Upper lobe of left lung (tissue), 6 donors: ENCODE data around the gene KIR3DL3. TPM values are rescaled to one million over a fixed set of nuclear protein-coding genes. Genes with fewer than 3 reads are reported as not detected.
"Not testable (repeated sequence)": the region's sequence is repeated elsewhere in the genome, so short reads cannot be mapped to it uniquely, and the experiment has no call there.

Source experiments
- ATAC-seq, 2 donors: fragments of 200-7000 bp; cut with Tn5 transposase; one replicate each; pipeline ENCODE4 v1.9.1; 2022; ENCODE audit warnings: mild to moderate bottlenecking in 2 of 2, moderate library complexity in 2 of 2; ENCODE audit not compliant: low FRiP score in 2 of 2
- DNase-seq, 2 donors: peaks; one replicate each; pipeline ENCODE4 v3.0.0-alpha.2; 2019 to 2020
- H3K27ac ChIP-seq, 4 donors: fragments of 200-600 bp; sonication (generic); one replicate each; pipeline ENCODE4 v1.5.1; 2016 to 2019
- H3K27me3 ChIP-seq, 4 donors: fragments of 200-600 bp; sonication (generic); one replicate each; pipeline ENCODE4 v1.5.1; 2017 to 2019
- H3K36me3 ChIP-seq, 4 donors: fragments of 200-600 bp; sonication (generic); one replicate each; pipeline ENCODE4 v1.5.1; 2016 to 2019
- H3K4me1 ChIP-seq, 4 donors: fragments of 200-600 bp; sonication (generic); one replicate each; pipeline ENCODE4 v1.5.1; 2018 to 2019
- H3K4me3 ChIP-seq, 4 donors: fragments of 200-600 bp; sonication (generic); one replicate each; pipeline ENCODE4 v1.5.1; 2017 to 2019; ENCODE audit warnings: mild to moderate bottlenecking in 2 of 4, moderate library complexity in 1 of 4
- H3K9me3 ChIP-seq, 4 donors: fragments of 200-600 bp; sonication (generic); one replicate each; pipeline ENCODE4 v1.5.1; 2018 to 2019
- CTCF ChIP-seq, 6 experiments: fragments of 450-650 bp in 4 of 6; fragments of 200-600 bp in 2 of 6; sonication (generic) in 2 of 6; IDR thresholded peaks; one replicate each; pipeline ENCODE4 v1.5.1; 2016 to 2019; ENCODE audit warnings: antibody characterized with exemption in 6 of 6
- EP300 ChIP-seq, 4 donors: sonication (generic); formaldehyde crosslinking; IDR thresholded peaks; one replicate each; pipeline ENCODE4 v1.5.1; 2017; ENCODE audit warnings: antibody characterized with exemption in 4 of 4, control low read depth in 2 of 4
- POLR2A ChIP-seq, 4 donors: fragments of 450-650 bp; IDR thresholded peaks; one replicate each; pipeline ENCODE4 v1.5.1; 2016 to 2017; ENCODE audit warnings: antibody characterized with exemption in 4 of 4, mild to moderate bottlenecking in 2 of 4
- POLR2AphosphoS5 ChIP-seq, 2 donors: sonication (generic); formaldehyde crosslinking; IDR thresholded peaks; one replicate each; pipeline ENCODE4 v1.5.1; 2017; ENCODE audit warnings: antibody characterized with exemption in 2 of 2
- WGBS, 2 donors: methylation state at CpG; one replicate each; pipeline ENCODE4 v1.1.5; 2017 to 2018; 5-methylcytosine and 5-hydroxymethylcytosine counted together
- total RNA-seq, 6 donors: library from RNA; depleted of rRNA in 4 of 6; stranded (reverse); fragments of >200 nt in 4 of 6; gene quantifications; one replicate each; pipeline versions ENCODE4 v1.1.0 to v1.2.1, GENCODE V29; 2016 to 2021
- donor health status: DM: no; HTN: no; CAD: no; lungs with moderate emphysema.
- donor health status: DM: no; HTN: yes; CAD: no; lungs with severe emphysema.

KIR3DL3 gene
- not detected for total RNA-seq

GRCh38 chr19:54724142-54724541 is at the start of gene KIR3DL3:
TSS of gene KIR3DL3 (plus strand) at chr19:54724442. CDS start at chr19:54724497, 55 bp downstream.
- TF ChIP-seq CTCF (IDR thresholded peaks at IDR 0.05) = no peak
- TF ChIP-seq POLR2AphosphoS5 (IDR thresholded peaks at IDR 0.05) = no peak
- TF ChIP-seq POLR2A (IDR thresholded peaks at IDR 0.05) = no peak
- no peak for TF ChIP-seq EP300 (IDR thresholded peaks at IDR 0.05)
- 84 to 93% methylated on average over 9 of the region's 9 CpGs for WGBS, 2 donors
- ATAC-seq (no peak), DNase-seq (peak in 1 of 2 donors; percentile 29)
- Histone ChIP-seq H3K4me1 (no peaks in the 10 kb centered on the region), H3K27ac (no peak within 1 kb of the TSS), H3K27me3 (no peaks in the 10 kb centered on the region), H3K9me3 (peaks cover 0 to 17% (median 8%) of the 10 kb centered on the region in 4 donors), H3K36me3 (no peaks in the 10 kb centered on the region), H3K4me3 (no peak within 1 kb of the TSS)

- not testable (repeated sequence) for DNase-seq, H3K27ac ChIP-seq, H3K27me3 ChIP-seq, H3K36me3 ChIP-seq, H3K4me1 ChIP-seq, H3K9me3 ChIP-seq, H3K4me3 ChIP-seq
- TF ChIP-seq CTCF (IDR thresholded peaks at IDR 0.05) = peak; percentile 53 to 92 (median 69)
- ATAC-seq = peak in 1 of 2 donors; percentile 49
- 26 to 28% methylated on average over 10 of the region's 10 CpGs for WGBS, 2 donors
Measured at GRCh38 chr19:54676210-54676834, 47.9 kb upstream of the KIR3DL3 start.

GRCh38 chr19:54677217-54677616 is 47.0 kb upstream of the KIR3DL3 start:
- Histone ChIP-seq H3K9me3 (no peaks in the 10 kb centered on the region), H3K4me3 (no peak overlapping the region), H3K27ac (no peak overlapping the region), H3K36me3 (no peaks in the 10 kb centered on the region), H3K4me1 (no peaks in the 10 kb centered on the region), H3K27me3 (no peaks in the 10 kb centered on the region)
- no peak for TF ChIP-seq CTCF (IDR thresholded peaks at IDR 0.05)
- no peak for TF ChIP-seq EP300 (IDR thresholded peaks at IDR 0.05)
- TF ChIP-seq POLR2AphosphoS5 (IDR thresholded peaks at IDR 0.05) = no peak
- TF ChIP-seq POLR2A (IDR thresholded peaks at IDR 0.05) = no peak
- ATAC-seq = no peak
- WGBS, 2 donors = 48 to 61% methylated on average over 4 of the region's 4 CpGs
- no peak for DNase-seq

GRCh38 chr19:54681596-54681995 is 42.6 kb upstream of the KIR3DL3 start:
- H3K9me3 ChIP-seq, H3K27me3 ChIP-seq, DNase-seq, H3K27ac ChIP-seq, ATAC-seq, H3K4me3 ChIP-seq, H3K36me3 ChIP-seq, H3K4me1 ChIP-seq: not testable (repeated sequence)
- WGBS, 2 donors = 83 to 84% methylated on average over 12 of the region's 12 CpGs

GRCh38 chr19:54682306-54682856 is 41.9 kb upstream of the KIR3DL3 start:
- Histone ChIP-seq H3K27me3 (no peaks in the 10 kb centered on the region), H3K36me3 (no peaks in the 10 kb centered on the region), H3K27ac (no peak overlapping the region), H3K4me3 (no peak overlapping the region), H3K9me3 (no peaks in the 10 kb centered on the region), H3K4me1 (no peaks in the 10 kb centered on the region)
- ATAC-seq = no peak
- no peak for DNase-seq
- WGBS, 2 donors = 60 to 61% methylated on average over 7 of the region's 7 CpGs
- TF ChIP-seq EP300 (IDR thresholded peaks at IDR 0.05) = no peak
- TF ChIP-seq CTCF (IDR thresholded peaks at IDR 0.05) = no peak
- no peak for TF ChIP-seq POLR2A (IDR thresholded peaks at IDR 0.05)
- no peak for TF ChIP-seq POLR2AphosphoS5 (IDR thresholded peaks at IDR 0.05)
